Tibial nerve (tissue), 4 donors: ENCODE data around the gene HOXA9. TPM values are rescaled to one million over a fixed set of nuclear protein-coding genes. Genes with fewer than 3 reads are reported as not detected.

Source experiments
- DNase-seq, 2 donors: peaks; one replicate each; pipeline ENCODE4 v3.0.0-alpha.2; 2019; ENCODE audit warnings: low spot score in 2 of 2
- H3K27ac ChIP-seq, 4 donors: fragments of 200-600 bp; sonication (generic) in 3 of 4; one replicate each; pipeline ENCODE4 v1.5.1; 2017 to 2019; ENCODE audit warnings: mild to moderate bottlenecking in 1 of 4
- H3K27me3 ChIP-seq, 2 donors: fragments of 200-600 bp; sonication (generic) in 1 of 2; one replicate each; pipeline versions ENCODE4 v1.5.1 to v1.6.0; 2017 to 2019
- H3K36me3 ChIP-seq, 3 donors: fragments of 200-600 bp; sonication (generic); one replicate each; pipeline ENCODE4 v1.5.1; 2018 to 2019
- H3K4me1 ChIP-seq, 4 donors: fragments of 200-600 bp; sonication (generic) in 3 of 4; one replicate each; pipeline ENCODE4 v1.5.1; 2017 to 2019
- H3K4me3 ChIP-seq, 4 donors: fragments of 200-600 bp; sonication (generic) in 3 of 4; one replicate each; pipeline ENCODE4 v1.5.1; 2017 to 2019; ENCODE audit warnings: mild to moderate bottlenecking in 1 of 4, moderate library complexity in 1 of 4
- H3K9me3 ChIP-seq, 4 donors: fragments of 200-600 bp; sonication (generic) in 3 of 4; one replicate each; pipeline ENCODE4 v1.5.1; 2017 to 2019
- CTCF ChIP-seq, 5 experiments: fragments of 200-600 bp in 3 of 5; fragments of 450-650 bp in 2 of 5; sonication (generic) in 3 of 5; IDR thresholded peaks; one replicate each; pipeline ENCODE4 v1.5.1; 2016 to 2019; ENCODE audit warnings: antibody characterized with exemption in 5 of 5, mild to moderate bottlenecking in 3 of 5, moderate library complexity in 2 of 5
- EP300 ChIP-seq, 2 donors: sonication (generic); formaldehyde crosslinking; IDR thresholded peaks; one replicate each; pipeline ENCODE4 v1.6.1; 2017; ENCODE audit warnings: antibody characterized with exemption in 2 of 2, mild to moderate bottlenecking in 1 of 2
- POLR2A ChIP-seq, 2 donors: fragments of 450-650 bp; IDR thresholded peaks; one replicate each; pipeline ENCODE4 v1.6.1; 2017; ENCODE audit warnings: antibody characterized with exemption in 2 of 2, mild to moderate bottlenecking in 2 of 2, moderate library complexity in 2 of 2
- WGBS, 2 donors: methylation state at CpG; one replicate each; pipeline ENCODE4 v1.1.5; 2018; 5-methylcytosine and 5-hydroxymethylcytosine counted together
- total RNA-seq, 4 donors: library from RNA; depleted of rRNA; stranded (reverse); fragments of >200 nt; gene quantifications; one replicate each; pipeline ENCODE4 v1.1.0, GENCODE V29; 2016

Gene HOXA9
- total RNA-seq, 4 donors from 2014 or later = 10.5 to 13.8 (median 12.7) TPM

GRCh38 chr7:27168265-27168947, 3.1 kb upstream of the HOXA9 start:
- TF ChIP-seq POLR2A (IDR thresholded peaks at IDR 0.05) (no peak), CTCF (IDR thresholded peaks at IDR 0.05) (no peak), EP300 (IDR thresholded peaks at IDR 0.05) (peak in 1 of 2 donors; percentile 11)
- peaks cover 0 to 99% of the 10 kb centered on the region in 2 donors for H3K27me3 ChIP-seq
- 23 to 39% methylated on average over 15 to 25 of the region's 25 CpGs for WGBS, 2 donors
- H3K9me3 ChIP-seq = no peaks in the 10 kb centered on the region
- H3K4me1 ChIP-seq = peaks cover 0 to 68% (median 10%) of the 10 kb centered on the region in 4 donors
- no peak for DNase-seq
- H3K36me3 ChIP-seq = no peaks in the 10 kb centered on the region
- H3K27ac ChIP-seq = peak overlapping the region; percentile 67 to 94 (median 88)
- H3K4me3 ChIP-seq = peak overlapping the region; percentile 6 to 74 (median 18)

- Histone ChIP-seq H3K4me3 (peak overlapping the region in 2 of 4 donors; percentile 4 to 74), H3K36me3 (no peaks in the 10 kb centered on the region), H3K4me1 (peaks cover 0 to 66% (median 10%) of the 10 kb centered on the region in 4 donors), H3K9me3 (no peaks in the 10 kb centered on the region), H3K27ac (peak overlapping the region; percentile 67 to 94 (median 88)), H3K27me3 (peaks cover 0 to 100% of the 10 kb centered on the region in 2 donors)
- no peak for DNase-seq
- 45 to 47% methylated on average over 4 of the region's 4 CpGs for WGBS, 2 donors
- TF ChIP-seq POLR2A (IDR thresholded peaks at IDR 0.05) (no peak), CTCF (IDR thresholded peaks at IDR 0.05) (no peak), EP300 (IDR thresholded peaks at IDR 0.05) (no peak)
Observed at GRCh38 chr7:27167916-27168264, 2.6 kb upstream of the HOXA9 start.

- peak overlapping the region; percentile 47 to 74 (median 53) for H3K4me3 ChIP-seq
- TF ChIP-seq EP300 (IDR thresholded peaks at IDR 0.05) (no peak), CTCF (IDR thresholded peaks at IDR 0.05) (no peak), POLR2A (IDR thresholded peaks at IDR 0.05) (no peak)
- no peaks in the 10 kb centered on the region for H3K9me3 ChIP-seq
- peaks cover 0 to 95% of the 10 kb centered on the region in 2 donors for H3K27me3 ChIP-seq
- DNase-seq = no peak
- H3K36me3 ChIP-seq = no peaks in the 10 kb centered on the region
- peaks cover 0 to 71% (median 10%) of the 10 kb centered on the region in 4 donors for H3K4me1 ChIP-seq
- peak overlapping the region; percentile 77 to 94 (median 88) for H3K27ac ChIP-seq
- 20 to 36% methylated on average over 48 to 50 of the region's 50 CpGs for WGBS, 2 donors
Observed at GRCh38 chr7:27166531-27167505, 1.5 kb upstream of the HOXA9 start.

- peaks cover 0 to 95% of the 10 kb centered on the region in 2 donors for H3K27me3 ChIP-seq
- TF ChIP-seq POLR2A (IDR thresholded peaks at IDR 0.05) = no peak
- no peak for TF ChIP-seq CTCF (IDR thresholded peaks at IDR 0.05)
- TF ChIP-seq EP300 (IDR thresholded peaks at IDR 0.05) = no peak
- H3K4me1 ChIP-seq = peaks cover 0 to 79% (median 15%) of the 10 kb centered on the region in 4 donors
- WGBS, 2 donors = 5 to 7% methylated on average over 36 to 44 of the region's 46 CpGs
- H3K36me3 ChIP-seq = no peaks in the 10 kb centered on the region
- H3K9me3 ChIP-seq = no peaks in the 10 kb centered on the region
- no peak for DNase-seq
- H3K27ac ChIP-seq = peak overlapping the region; percentile 77 to 94 (median 88)
- H3K4me3 ChIP-seq = peak overlapping the region; percentile 47 to 74 (median 53)
Observed at GRCh38 chr7:27165996-27166530, 726 bp upstream of the HOXA9 start.
